Measurements from ENCODE around the gene FAM184B. TPM values are rescaled to one million over a fixed set of nuclear protein-coding genes. Genes with fewer than 3 reads are reported as not detected.

FAM184B gene
- total RNA-seq, 1 donor, result not detected

GRCh38 chr4:17680559-17681280 is 100.7 kb downstream of the FAM184B start:
- no peak for DNase-seq (ENCODE audit: low read depth)
- TF ChIP-seq CTCF (IDR thresholded peaks at IDR 0.05; ENCODE audit: insufficient read depth, low read length), result no peak
- no peak overlapping the region for H3K4me3 ChIP-seq (ENCODE audit: low read depth, low read length)

GRCh38 chr4:17670423-17670822 is 111.0 kb downstream of the FAM184B start:
- no peak overlapping the region for H3K4me3 ChIP-seq (ENCODE audit: low read depth, low read length)
- no peak for DNase-seq (ENCODE audit: low read depth)
- TF ChIP-seq CTCF (IDR thresholded peaks at IDR 0.05; ENCODE audit: insufficient read depth, low read length), result no peak

- TF ChIP-seq CTCF (IDR thresholded peaks at IDR 0.05; ENCODE audit: insufficient read depth, low read length), result no peak
- no peak for DNase-seq (ENCODE audit: low read depth)
- H3K4me3 ChIP-seq (ENCODE audit: low read depth, low read length), result no peak overlapping the region
Observed at GRCh38 chr4:17667653-17668201, 113.7 kb downstream of the FAM184B start.

- no peak overlapping the region for H3K4me3 ChIP-seq (ENCODE audit: low read depth, low read length)
- DNase-seq (ENCODE audit: low read depth), result no peak
- TF ChIP-seq CTCF (IDR thresholded peaks at IDR 0.05; ENCODE audit: insufficient read depth, low read length), result no peak
Observed at GRCh38 chr4:17667253-17667652, 114.2 kb downstream of the FAM184B start.

GRCh38 chr4:17665852-17666251 is 115.6 kb downstream of the FAM184B start:
- no peak for TF ChIP-seq CTCF (IDR thresholded peaks at IDR 0.05; ENCODE audit: insufficient read depth, low read length)
- no peak overlapping the region for H3K4me3 ChIP-seq (ENCODE audit: low read depth, low read length)
- no peak for DNase-seq (ENCODE audit: low read depth)

GRCh38 chr4:17665346-17665745 is 116.1 kb downstream of the FAM184B start:
- H3K4me3 ChIP-seq (ENCODE audit: low read depth, low read length), result no peak overlapping the region
- no peak for DNase-seq (ENCODE audit: low read depth)
- no peak for TF ChIP-seq CTCF (IDR thresholded peaks at IDR 0.05; ENCODE audit: insufficient read depth, low read length)
